ENCODE measurements around the gene IL6R. TPM values are rescaled to one million over a fixed set of nuclear protein-coding genes. Genes with fewer than 3 reads are reported as not detected.

Gene IL6R
- polyA plus RNA-seq, 2 donors = 2.7 to 3.4 TPM

- no peaks in the 10 kb centered on the region for H3K4me1 ChIP-seq (ENCODE audit: control insufficient read depth in 2 of 2, insufficient read depth in 2 of 2, low read length in 1 of 2)
- H3K27me3 ChIP-seq (ENCODE audit: control insufficient read depth in 1 of 2, insufficient read depth in 2 of 2, low read length in 2 of 2) = no peaks in the 10 kb centered on the region
- 70 to 78% methylated on average over 15 of the region's 15 CpGs for WGBS, 2 donors
- H3K9me3 ChIP-seq (ENCODE audit: control insufficient read depth in 2 of 2, insufficient read depth in 1 of 2, low read depth in 1 of 2, low read length in 1 of 2) = no peaks in the 10 kb centered on the region
- H3K4me3 ChIP-seq (ENCODE audit: low read depth in 1 of 2, low read length in 2 of 2) = no peak overlapping the region
- peaks cover 0 to 9% of the 10 kb centered on the region in 2 donors for H3K36me3 ChIP-seq (ENCODE audit: control insufficient read depth in 2 of 2, insufficient read depth in 2 of 2, low read length in 1 of 2)
- peak overlapping the region in 1 of 2 donors; percentile 4 for H3K27ac ChIP-seq (ENCODE audit: low read depth in 2 of 2, low read length in 1 of 2)
Measured at GRCh38 chr1:154460695-154461260, 55.6 kb downstream of the IL6R start.

DNA sequence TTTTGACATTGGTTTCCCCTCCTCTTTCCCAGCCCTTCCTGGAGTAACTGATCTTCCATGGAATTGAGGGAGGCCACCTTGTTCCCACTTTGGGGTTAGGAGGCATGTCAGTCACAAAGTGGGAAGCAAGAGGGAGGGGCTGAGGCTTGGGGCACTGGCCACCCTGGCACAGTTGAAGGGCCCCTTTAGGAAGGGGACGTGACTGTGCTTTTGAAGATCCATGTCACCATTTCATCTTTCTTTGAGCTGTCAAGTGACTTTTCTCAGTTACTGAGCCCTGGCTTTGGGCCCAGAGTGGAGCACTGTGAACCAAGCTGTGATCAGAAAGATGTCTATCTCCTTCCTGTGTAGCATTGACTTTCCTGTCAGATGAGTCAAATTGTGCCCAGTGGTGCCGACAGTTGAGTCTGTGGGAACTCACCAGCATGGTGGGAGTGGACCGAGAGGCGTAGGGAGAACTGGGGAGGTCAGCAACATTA is 58.4 kb downstream of the IL6R start:
- H3K36me3 ChIP-seq (ENCODE audit: control insufficient read depth in 2 of 2, insufficient read depth in 2 of 2, low read length in 1 of 2) = peaks cover 0 to 7% of the 10 kb centered on the region in 2 donors
- no peak overlapping the region for H3K4me3 ChIP-seq (ENCODE audit: low read depth in 1 of 2, low read length in 2 of 2)
- H3K27me3 ChIP-seq (ENCODE audit: control insufficient read depth in 1 of 2, insufficient read depth in 2 of 2, low read length in 2 of 2) = no peaks in the 10 kb centered on the region
- WGBS, 2 donors = 50 to 68% methylated on average over 4 of the region's 4 CpGs
- H3K4me1 ChIP-seq (ENCODE audit: control insufficient read depth in 2 of 2, insufficient read depth in 2 of 2, low read length in 1 of 2) = no peaks in the 10 kb centered on the region
- peak overlapping the region; percentile 62 to 78 for H3K27ac ChIP-seq (ENCODE audit: low read depth in 2 of 2, low read length in 1 of 2)
- H3K9me3 ChIP-seq (ENCODE audit: control insufficient read depth in 2 of 2, insufficient read depth in 1 of 2, low read depth in 1 of 2, low read length in 1 of 2) = no peaks in the 10 kb centered on the region

GRCh38 chr1:154465621-154466195 is 60.6 kb downstream of the IL6R start:
- Histone ChIP-seq H3K4me1 (ENCODE audit: control insufficient read depth in 2 of 2, insufficient read depth in 2 of 2, low read length in 1 of 2) (no peaks in the 10 kb centered on the region), H3K36me3 (ENCODE audit: control insufficient read depth in 2 of 2, insufficient read depth in 2 of 2, low read length in 1 of 2) (peaks cover 0 to 7% of the 10 kb centered on the region in 2 donors), H3K9me3 (ENCODE audit: control insufficient read depth in 2 of 2, insufficient read depth in 1 of 2, low read depth in 1 of 2, low read length in 1 of 2) (no peaks in the 10 kb centered on the region), H3K27ac (ENCODE audit: low read depth in 2 of 2, low read length in 1 of 2) (peak overlapping the region in 1 of 2 donors; percentile 33), H3K27me3 (ENCODE audit: control insufficient read depth in 1 of 2, insufficient read depth in 2 of 2, low read length in 2 of 2) (no peaks in the 10 kb centered on the region), H3K4me3 (ENCODE audit: low read depth in 1 of 2, low read length in 2 of 2) (no peak overlapping the region)
- 81 to 82% methylated on average over 8 of the region's 8 CpGs for WGBS, 2 donors

GRCh38 chr1:154466206-154466605 is 61.1 kb downstream of the IL6R start:
- Histone ChIP-seq H3K4me1 (ENCODE audit: control insufficient read depth in 2 of 2, insufficient read depth in 2 of 2, low read length in 1 of 2) (no peaks in the 10 kb centered on the region), H3K9me3 (ENCODE audit: control insufficient read depth in 2 of 2, insufficient read depth in 1 of 2, low read depth in 1 of 2, low read length in 1 of 2) (no peaks in the 10 kb centered on the region), H3K27ac (ENCODE audit: low read depth in 2 of 2, low read length in 1 of 2) (peak overlapping the region in 1 of 2 donors; percentile 11), H3K4me3 (ENCODE audit: low read depth in 1 of 2, low read length in 2 of 2) (no peak overlapping the region), H3K27me3 (ENCODE audit: control insufficient read depth in 1 of 2, insufficient read depth in 2 of 2, low read length in 2 of 2) (no peaks in the 10 kb centered on the region), H3K36me3 (ENCODE audit: control insufficient read depth in 2 of 2, insufficient read depth in 2 of 2, low read length in 1 of 2) (peaks cover 0 to 7% of the 10 kb centered on the region in 2 donors)
- 62 to 65% methylated on average over 3 of the region's 3 CpGs for WGBS, 2 donors

DNA sequence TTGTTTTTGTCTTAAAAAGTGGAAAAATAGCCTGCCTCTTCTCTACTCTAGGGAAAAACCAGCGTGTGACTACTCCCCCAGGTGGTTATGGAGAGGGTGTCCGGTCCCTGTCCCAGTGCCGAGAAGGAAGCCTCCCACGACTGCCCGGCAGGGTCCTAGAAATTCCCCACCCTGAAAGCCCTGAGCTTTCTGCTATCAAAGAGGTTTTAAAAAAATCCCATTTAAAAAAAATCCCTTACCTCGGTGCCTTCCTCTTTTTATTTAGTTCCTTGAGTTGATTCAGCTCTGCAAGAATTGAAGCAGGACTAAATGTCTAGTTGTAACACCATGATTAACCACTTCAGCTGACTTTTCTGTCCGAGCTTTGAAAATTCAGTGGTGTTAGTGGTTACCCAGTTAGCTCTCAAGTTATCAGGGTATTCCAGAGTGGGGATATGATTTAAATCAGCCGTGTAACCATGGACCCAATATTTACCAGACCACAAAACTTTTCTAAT is 61.8 kb downstream of the IL6R start:
- 57 to 61% methylated on average over 8 of the region's 8 CpGs for WGBS, 2 donors
- no peaks in the 10 kb centered on the region for H3K4me1 ChIP-seq (ENCODE audit: control insufficient read depth in 2 of 2, insufficient read depth in 2 of 2, low read length in 1 of 2)
- no peaks in the 10 kb centered on the region for H3K9me3 ChIP-seq (ENCODE audit: control insufficient read depth in 2 of 2, insufficient read depth in 1 of 2, low read depth in 1 of 2, low read length in 1 of 2)
- peaks cover 0 to 7% of the 10 kb centered on the region in 2 donors for H3K36me3 ChIP-seq (ENCODE audit: control insufficient read depth in 2 of 2, insufficient read depth in 2 of 2, low read length in 1 of 2)
- H3K27ac ChIP-seq (ENCODE audit: low read depth in 2 of 2, low read length in 1 of 2) = no peak overlapping the region
- H3K4me3 ChIP-seq (ENCODE audit: low read depth in 1 of 2, low read length in 2 of 2) = no peak overlapping the region
- H3K27me3 ChIP-seq (ENCODE audit: control insufficient read depth in 1 of 2, insufficient read depth in 2 of 2, low read length in 2 of 2) = no peaks in the 10 kb centered on the region

GRCh38 chr1:154467434-154468102 is 62.4 kb downstream of the IL6R start:
- Histone ChIP-seq H3K27ac (ENCODE audit: low read depth in 2 of 2, low read length in 1 of 2) (no peak overlapping the region), H3K9me3 (ENCODE audit: control insufficient read depth in 2 of 2, insufficient read depth in 1 of 2, low read depth in 1 of 2, low read length in 1 of 2) (no peaks in the 10 kb centered on the region), H3K36me3 (ENCODE audit: control insufficient read depth in 2 of 2, insufficient read depth in 2 of 2, low read length in 1 of 2) (peaks cover 0 to 7% of the 10 kb centered on the region in 2 donors), H3K4me3 (ENCODE audit: low read depth in 1 of 2, low read length in 2 of 2) (no peak overlapping the region), H3K4me1 (ENCODE audit: control insufficient read depth in 2 of 2, insufficient read depth in 2 of 2, low read length in 1 of 2) (no peaks in the 10 kb centered on the region), H3K27me3 (ENCODE audit: control insufficient read depth in 1 of 2, insufficient read depth in 2 of 2, low read length in 2 of 2) (no peaks in the 10 kb centered on the region)
- 88% methylated on average over 11 of the region's 11 CpGs for WGBS, 2 donors

GRCh38 chr1:154468535-154469250 is 63.5 kb downstream of the IL6R start:
- H3K36me3 ChIP-seq (ENCODE audit: control insufficient read depth in 2 of 2, insufficient read depth in 2 of 2, low read length in 1 of 2) = peaks cover 0 to 7% of the 10 kb centered on the region in 2 donors
- 73 to 76% methylated on average over 12 of the region's 12 CpGs for WGBS, 2 donors
- no peak overlapping the region for H3K4me3 ChIP-seq (ENCODE audit: low read depth in 1 of 2, low read length in 2 of 2)
- no peaks in the 10 kb centered on the region for H3K27me3 ChIP-seq (ENCODE audit: control insufficient read depth in 1 of 2, insufficient read depth in 2 of 2, low read length in 2 of 2)
- no peaks in the 10 kb centered on the region for H3K4me1 ChIP-seq (ENCODE audit: control insufficient read depth in 2 of 2, insufficient read depth in 2 of 2, low read length in 1 of 2)
- no peaks in the 10 kb centered on the region for H3K9me3 ChIP-seq (ENCODE audit: control insufficient read depth in 2 of 2, insufficient read depth in 1 of 2, low read depth in 1 of 2, low read length in 1 of 2)
- no peak overlapping the region for H3K27ac ChIP-seq (ENCODE audit: low read depth in 2 of 2, low read length in 1 of 2)

GRCh38 chr1:154469844-154470560 is 64.9 kb downstream of the IL6R start:
- H3K27ac ChIP-seq (ENCODE audit: low read depth in 2 of 2, low read length in 1 of 2) = no peak overlapping the region
- H3K36me3 ChIP-seq (ENCODE audit: control insufficient read depth in 2 of 2, insufficient read depth in 2 of 2, low read length in 1 of 2) = peaks cover 0 to 5% of the 10 kb centered on the region in 2 donors
- H3K4me3 ChIP-seq (ENCODE audit: low read depth in 1 of 2, low read length in 2 of 2) = no peak overlapping the region
- 88% methylated on average over 10 of the region's 10 CpGs for WGBS, 2 donors
- no peaks in the 10 kb centered on the region for H3K9me3 ChIP-seq (ENCODE audit: control insufficient read depth in 2 of 2, insufficient read depth in 1 of 2, low read depth in 1 of 2, low read length in 1 of 2)
- no peaks in the 10 kb centered on the region for H3K4me1 ChIP-seq (ENCODE audit: control insufficient read depth in 2 of 2, insufficient read depth in 2 of 2, low read length in 1 of 2)
- no peaks in the 10 kb centered on the region for H3K27me3 ChIP-seq (ENCODE audit: control insufficient read depth in 1 of 2, insufficient read depth in 2 of 2, low read length in 2 of 2)

GRCh38 chr1:154471304-154471703 is 66.2 kb downstream of the IL6R start:
- Histone ChIP-seq H3K36me3 (ENCODE audit: control insufficient read depth in 2 of 2, insufficient read depth in 2 of 2, low read length in 1 of 2) (peaks cover 0 to 2% of the 10 kb centered on the region in 2 donors), H3K4me3 (ENCODE audit: low read depth in 1 of 2, low read length in 2 of 2) (no peak overlapping the region), H3K27ac (ENCODE audit: low read depth in 2 of 2, low read length in 1 of 2) (no peak overlapping the region), H3K27me3 (ENCODE audit: control insufficient read depth in 1 of 2, insufficient read depth in 2 of 2, low read length in 2 of 2) (no peaks in the 10 kb centered on the region), H3K9me3 (ENCODE audit: control insufficient read depth in 2 of 2, insufficient read depth in 1 of 2, low read depth in 1 of 2, low read length in 1 of 2) (no peaks in the 10 kb centered on the region), H3K4me1 (ENCODE audit: control insufficient read depth in 2 of 2, insufficient read depth in 2 of 2, low read length in 1 of 2) (no peaks in the 10 kb centered on the region)
- WGBS, 2 donors = 78 to 95% methylated on average over 2 of the region's 2 CpGs
